Lower leg skin (tissue), 3 donors: ENCODE measurements around the gene SELPLG.

ENCODE experiments used
- POLR2A ChIP-seq, 2 donors: fragments of 450-650 bp; IDR thresholded peaks; one replicate each; pipeline ENCODE4 v1.6.1; 2016 to 2017; ENCODE audit warnings: antibody characterized with exemption in 2 of 2, mild to moderate bottlenecking in 1 of 2, moderate library complexity in 1 of 2
- TF ChIP-seq, protein P1 (sequence below), 3 donors: fragments of 450-650 bp; IDR thresholded peaks; one replicate each; pipeline ENCODE4 v1.5.1; 2016; ENCODE audit warnings: antibody characterized with exemption in 3 of 3, mild to moderate bottlenecking in 3 of 3, moderate library complexity in 2 of 3

DNA sequence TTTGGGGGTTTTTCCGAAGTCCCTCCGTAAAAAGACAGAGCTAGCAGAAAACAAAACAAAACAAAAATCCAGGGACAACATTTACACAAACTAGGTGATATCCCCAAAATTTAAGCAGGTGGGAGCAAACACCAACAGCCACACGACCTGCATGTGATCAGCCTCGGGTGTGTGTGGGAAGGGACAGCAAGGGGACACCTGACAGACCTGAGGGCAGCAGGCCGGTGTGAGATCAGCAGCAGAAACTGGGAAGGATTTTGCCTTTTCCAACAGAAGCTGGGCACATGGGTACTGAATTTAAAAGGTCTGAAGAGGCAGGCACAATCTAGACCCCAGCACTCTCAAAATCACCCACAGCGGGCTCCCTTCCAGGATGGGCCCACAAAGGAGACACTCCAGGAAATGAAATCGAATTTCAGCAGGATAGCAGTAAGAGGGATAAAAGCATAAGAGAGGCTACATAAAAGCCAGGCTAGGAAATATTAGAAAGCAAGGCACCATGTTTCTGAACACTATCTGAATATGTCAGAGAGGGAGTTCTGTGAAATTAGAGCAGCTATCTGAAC is 36.5 kb upstream of the SELPLG start:
- TF ChIP-seq, protein P1, sequence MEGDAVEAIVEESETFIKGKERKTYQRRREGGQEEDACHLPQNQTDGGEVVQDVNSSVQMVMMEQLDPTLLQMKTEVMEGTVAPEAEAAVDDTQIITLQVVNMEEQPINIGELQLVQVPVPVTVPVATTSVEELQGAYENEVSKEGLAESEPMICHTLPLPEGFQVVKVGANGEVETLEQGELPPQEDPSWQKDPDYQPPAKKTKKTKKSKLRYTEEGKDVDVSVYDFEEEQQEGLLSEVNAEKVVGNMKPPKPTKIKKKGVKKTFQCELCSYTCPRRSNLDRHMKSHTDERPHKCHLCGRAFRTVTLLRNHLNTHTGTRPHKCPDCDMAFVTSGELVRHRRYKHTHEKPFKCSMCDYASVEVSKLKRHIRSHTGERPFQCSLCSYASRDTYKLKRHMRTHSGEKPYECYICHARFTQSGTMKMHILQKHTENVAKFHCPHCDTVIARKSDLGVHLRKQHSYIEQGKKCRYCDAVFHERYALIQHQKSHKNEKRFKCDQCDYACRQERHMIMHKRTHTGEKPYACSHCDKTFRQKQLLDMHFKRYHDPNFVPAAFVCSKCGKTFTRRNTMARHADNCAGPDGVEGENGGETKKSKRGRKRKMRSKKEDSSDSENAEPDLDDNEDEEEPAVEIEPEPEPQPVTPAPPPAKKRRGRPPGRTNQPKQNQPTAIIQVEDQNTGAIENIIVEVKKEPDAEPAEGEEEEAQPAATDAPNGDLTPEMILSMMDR (IDR thresholded peaks at IDR 0.05), result no peak
- TF ChIP-seq POLR2A (IDR thresholded peaks at IDR 0.05), result no peak
